HCT116 (cell line): Measurements from ENCODE around the gene TTLL4.

Source experiments
- POLR2AphosphoS5 ChIP-seq: IDR thresholded peaks from 2 replicates; pipeline ENCODE4 v1.6.1; 2011; ENCODE audit warnings: mild to moderate bottlenecking, low read depth, low read length, moderate library complexity
- TCF7L2 ChIP-seq: IDR thresholded peaks from 2 replicates; pipeline ENCODE4 v1.7.0; 2011; ENCODE audit warnings: borderline replicate concordance, inconsistent platforms; ENCODE audit not compliant: insufficient read depth, insufficient read length; ENCODE audit errors: extremely low read depth
- TF ChIP-seq, protein P1 (sequence below), 3 experiments: fragments of 200-600 bp in 1 of 3; sonication (generic) in 1 of 3; IDR thresholded peaks in 2 of 3; conservative IDR thresholded peaks in 1 of 3; 2 replicates each; pipeline ENCODE4 v1.5.1; 2012 to 2017; ENCODE audit warnings: low read depth in 2 of 3, low read length in 2 of 3, antibody characterized with exemption in 1 of 3, borderline replicate concordance in 1 of 3, control low read depth in 1 of 3, mild to moderate bottlenecking in 1 of 3, mixed read lengths in 1 of 3, mixed run types in 1 of 3, moderate library complexity in 1 of 3; ENCODE audit not compliant: insufficient read depth in 1 of 3

DNA sequence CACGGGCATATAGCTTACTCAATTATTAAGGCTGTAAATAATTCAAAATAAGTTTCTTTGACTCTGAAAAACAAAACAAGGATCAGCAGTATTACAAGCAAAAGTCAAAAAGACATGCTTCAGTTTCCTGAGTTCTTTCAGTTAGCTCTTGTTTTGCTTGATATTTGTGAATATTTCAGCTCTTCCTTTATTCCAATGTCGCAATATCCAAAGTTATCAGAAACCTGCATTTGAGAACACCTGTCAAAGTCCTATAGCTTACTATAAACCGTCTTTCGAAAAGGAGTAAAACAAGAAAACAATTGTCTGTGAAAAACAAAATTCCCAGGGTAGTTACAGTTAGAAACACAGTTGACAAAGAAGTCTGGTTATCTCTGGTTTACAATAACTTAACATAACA is 86.1 kb downstream of the TTLL4 start:
- TF ChIP-seq, protein P1, sequence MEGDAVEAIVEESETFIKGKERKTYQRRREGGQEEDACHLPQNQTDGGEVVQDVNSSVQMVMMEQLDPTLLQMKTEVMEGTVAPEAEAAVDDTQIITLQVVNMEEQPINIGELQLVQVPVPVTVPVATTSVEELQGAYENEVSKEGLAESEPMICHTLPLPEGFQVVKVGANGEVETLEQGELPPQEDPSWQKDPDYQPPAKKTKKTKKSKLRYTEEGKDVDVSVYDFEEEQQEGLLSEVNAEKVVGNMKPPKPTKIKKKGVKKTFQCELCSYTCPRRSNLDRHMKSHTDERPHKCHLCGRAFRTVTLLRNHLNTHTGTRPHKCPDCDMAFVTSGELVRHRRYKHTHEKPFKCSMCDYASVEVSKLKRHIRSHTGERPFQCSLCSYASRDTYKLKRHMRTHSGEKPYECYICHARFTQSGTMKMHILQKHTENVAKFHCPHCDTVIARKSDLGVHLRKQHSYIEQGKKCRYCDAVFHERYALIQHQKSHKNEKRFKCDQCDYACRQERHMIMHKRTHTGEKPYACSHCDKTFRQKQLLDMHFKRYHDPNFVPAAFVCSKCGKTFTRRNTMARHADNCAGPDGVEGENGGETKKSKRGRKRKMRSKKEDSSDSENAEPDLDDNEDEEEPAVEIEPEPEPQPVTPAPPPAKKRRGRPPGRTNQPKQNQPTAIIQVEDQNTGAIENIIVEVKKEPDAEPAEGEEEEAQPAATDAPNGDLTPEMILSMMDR (IDR thresholded peaks at IDR 0.05 in 2 of 3, conservative IDR thresholded peaks at IDR 0.05 in 1 of 3; ENCODE audit: borderline replicate concordance in 1 of 3, insufficient read depth in 1 of 3, low read depth in 2 of 3, low read length in 2 of 3) = no peak
- TF ChIP-seq POLR2AphosphoS5 = no peak
- TF ChIP-seq TCF7L2 = no peak
